HG03442 (cell line): Measurements from ENCODE around the gene SKIL.
"Not testable (repeated sequence)": the region's sequence is repeated elsewhere in the genome, so short reads cannot be mapped to it uniquely, and the experiment has no call there.

Experiments used
- ATAC-seq: cut with Tn5 transposase; IDR thresholded peaks from one replicate; pipeline ENCODE4 v1.9.1; 2021; ENCODE audit warnings: mild to moderate bottlenecking, moderate library complexity; ENCODE audit not compliant: unreplicated experiment

SKIL gene, protein sequence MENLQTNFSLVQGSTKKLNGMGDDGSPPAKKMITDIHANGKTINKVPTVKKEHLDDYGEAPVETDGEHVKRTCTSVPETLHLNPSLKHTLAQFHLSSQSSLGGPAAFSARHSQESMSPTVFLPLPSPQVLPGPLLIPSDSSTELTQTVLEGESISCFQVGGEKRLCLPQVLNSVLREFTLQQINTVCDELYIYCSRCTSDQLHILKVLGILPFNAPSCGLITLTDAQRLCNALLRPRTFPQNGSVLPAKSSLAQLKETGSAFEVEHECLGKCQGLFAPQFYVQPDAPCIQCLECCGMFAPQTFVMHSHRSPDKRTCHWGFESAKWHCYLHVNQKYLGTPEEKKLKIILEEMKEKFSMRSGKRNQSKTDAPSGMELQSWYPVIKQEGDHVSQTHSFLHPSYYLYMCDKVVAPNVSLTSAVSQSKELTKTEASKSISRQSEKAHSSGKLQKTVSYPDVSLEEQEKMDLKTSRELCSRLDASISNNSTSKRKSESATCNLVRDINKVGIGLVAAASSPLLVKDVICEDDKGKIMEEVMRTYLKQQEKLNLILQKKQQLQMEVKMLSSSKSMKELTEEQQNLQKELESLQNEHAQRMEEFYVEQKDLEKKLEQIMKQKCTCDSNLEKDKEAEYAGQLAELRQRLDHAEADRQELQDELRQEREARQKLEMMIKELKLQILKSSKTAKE

DNA sequence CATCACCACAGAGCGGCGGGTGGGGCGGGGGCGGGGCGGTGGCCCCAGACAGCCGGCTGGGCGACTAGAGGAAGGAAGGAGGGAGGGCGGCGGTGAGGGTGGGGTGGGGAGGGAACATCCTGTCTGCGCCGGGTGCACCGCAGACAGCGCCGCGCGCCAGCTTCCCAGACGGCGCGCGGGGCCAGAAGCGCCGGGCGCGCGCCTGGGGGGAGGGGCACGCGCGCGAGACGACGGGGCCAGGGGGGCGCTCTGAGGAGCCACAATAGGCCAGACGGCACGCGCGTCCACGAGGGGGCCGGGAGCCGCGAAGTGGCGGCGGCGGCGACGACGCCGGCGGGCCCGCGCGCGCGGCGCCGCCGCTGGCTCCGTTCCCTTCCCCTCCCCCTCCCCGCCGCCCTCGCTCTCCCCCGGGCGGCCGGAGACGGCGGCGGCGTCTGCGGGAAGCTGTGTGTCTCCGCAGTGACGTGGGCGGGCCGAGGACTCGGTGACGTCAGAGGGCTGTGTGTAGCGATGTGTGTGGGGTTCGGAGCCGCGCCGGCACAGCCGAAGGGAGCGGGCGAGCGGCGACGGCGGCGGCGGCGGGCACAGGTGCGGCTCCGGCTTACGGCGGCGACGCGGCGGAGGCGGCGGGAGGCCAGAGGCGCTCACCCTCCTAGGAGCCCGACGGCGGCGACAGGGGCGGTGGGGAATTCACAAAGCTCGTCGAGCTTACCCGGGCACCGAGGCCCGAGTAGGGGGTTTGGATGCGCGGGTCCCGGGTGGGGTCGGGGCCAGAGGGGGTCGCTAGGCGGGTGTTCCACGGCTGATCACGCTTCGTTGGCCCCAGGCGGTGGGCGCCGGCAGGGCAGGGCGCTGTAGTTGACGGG lies at the start of gene SKIL:
TSS of gene SKIL (plus strand) at position 540 of the 866 bp plus-strand sequence. CDS start 2,617 bp downstream, outside the sequence.
- ATAC-seq: peak; percentile 53

DNA sequence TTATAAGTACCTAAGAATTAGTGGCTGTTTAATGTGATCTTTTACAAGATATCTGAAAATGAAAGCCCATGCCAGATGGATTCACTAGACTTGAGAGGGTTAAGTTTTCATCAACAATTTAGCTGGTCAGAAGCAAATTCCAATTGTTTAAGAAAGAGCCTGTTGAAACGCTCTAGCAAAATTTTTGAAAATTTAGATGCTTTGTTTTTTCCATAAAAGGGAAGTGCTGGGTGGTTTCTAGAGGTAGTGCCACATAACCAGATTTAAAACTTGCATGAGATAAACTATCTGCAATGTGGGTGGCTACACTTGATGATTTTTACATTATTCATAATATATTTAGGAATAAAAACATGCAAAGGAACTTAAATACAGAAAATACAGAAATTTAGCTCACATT lies 48.5 kb upstream of the SKIL start:
- ATAC-seq: no peak

DNA sequence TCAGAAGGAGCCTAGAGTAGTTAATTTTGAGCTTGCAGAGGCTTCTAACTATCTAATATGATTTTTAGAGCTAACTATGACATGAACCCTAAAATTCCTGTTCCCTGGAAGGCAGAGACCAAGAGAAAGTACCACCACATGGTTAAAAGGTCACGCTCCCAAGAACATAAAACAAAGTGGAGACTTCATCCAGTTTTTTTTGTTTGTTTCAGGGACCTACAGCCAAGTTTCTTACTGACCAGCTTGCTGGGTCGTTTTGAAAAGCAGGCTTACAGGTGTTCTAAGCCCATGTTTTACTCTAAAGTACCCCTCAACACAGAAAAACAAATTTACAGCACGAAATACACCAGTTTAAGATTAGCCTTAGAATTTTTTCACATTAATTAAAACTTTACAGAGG lies 39.6 kb upstream of the SKIL start:
- ATAC-seq: no peak

DNA sequence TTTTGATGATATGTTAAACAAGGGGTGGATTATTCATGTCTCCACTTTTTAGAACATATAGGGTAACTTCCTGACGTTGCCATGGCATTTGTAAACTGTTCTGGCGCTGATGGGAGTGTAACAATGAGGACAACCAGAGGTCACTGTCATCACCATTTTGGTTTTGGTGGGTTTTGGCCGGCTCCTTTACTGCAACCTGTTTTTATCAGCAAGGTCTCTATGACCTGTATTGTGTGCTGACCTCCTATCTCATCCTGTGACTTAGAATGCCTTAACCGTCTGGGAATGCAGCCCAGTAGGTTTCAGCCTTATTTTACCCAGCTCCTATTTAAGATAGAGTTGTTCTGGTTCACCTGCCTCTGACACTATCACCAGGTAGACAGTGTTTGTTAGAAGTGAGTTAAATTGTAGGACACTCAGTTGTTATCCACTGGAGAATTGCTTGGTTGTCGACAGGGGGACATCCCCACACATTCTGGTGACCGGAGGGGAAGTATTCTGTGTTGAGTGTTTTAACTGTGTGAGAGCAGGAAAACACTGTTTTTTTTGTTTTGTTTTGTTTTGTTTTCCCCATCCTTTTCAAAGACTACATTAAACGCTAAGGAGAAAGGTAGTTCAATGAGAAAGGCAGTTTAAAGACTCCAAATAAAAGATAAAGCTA lies 36.9 kb upstream of the SKIL start:
- ATAC-seq: no peak

DNA sequence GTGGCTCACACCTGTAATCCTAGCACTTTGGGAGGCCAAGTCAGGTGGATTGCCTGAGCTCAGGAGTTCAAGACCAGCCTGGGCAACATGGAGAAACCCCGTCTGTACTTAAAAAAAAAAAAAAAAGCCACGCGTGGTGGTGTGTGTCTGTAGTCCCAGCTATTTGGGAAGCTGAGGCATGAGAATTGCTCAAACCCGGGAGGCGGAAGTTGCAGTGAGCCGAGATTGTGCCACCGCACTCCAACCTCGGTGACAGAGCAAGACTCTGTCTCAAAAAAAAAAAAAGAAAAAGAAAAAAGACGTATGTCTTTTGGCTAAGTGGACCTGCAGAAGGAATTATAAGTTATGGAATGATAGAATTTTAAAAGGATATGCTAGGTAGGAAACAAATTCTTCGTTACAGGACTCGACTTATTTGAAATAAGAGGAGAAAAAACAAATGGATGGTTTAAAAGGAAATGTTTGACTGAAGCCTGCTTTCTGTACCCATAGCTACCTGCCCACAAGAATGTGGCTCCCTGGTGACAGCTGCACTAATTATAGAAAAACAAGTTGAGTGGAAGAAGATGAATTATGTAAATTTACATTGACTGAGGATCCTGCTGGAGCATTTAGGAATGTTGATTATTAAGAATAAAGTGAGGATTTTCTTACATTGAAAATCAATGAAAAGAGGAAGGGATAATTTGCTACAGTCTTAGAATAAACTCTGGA lies 36.0 kb upstream of the SKIL start:
- no peak for ATAC-seq

DNA sequence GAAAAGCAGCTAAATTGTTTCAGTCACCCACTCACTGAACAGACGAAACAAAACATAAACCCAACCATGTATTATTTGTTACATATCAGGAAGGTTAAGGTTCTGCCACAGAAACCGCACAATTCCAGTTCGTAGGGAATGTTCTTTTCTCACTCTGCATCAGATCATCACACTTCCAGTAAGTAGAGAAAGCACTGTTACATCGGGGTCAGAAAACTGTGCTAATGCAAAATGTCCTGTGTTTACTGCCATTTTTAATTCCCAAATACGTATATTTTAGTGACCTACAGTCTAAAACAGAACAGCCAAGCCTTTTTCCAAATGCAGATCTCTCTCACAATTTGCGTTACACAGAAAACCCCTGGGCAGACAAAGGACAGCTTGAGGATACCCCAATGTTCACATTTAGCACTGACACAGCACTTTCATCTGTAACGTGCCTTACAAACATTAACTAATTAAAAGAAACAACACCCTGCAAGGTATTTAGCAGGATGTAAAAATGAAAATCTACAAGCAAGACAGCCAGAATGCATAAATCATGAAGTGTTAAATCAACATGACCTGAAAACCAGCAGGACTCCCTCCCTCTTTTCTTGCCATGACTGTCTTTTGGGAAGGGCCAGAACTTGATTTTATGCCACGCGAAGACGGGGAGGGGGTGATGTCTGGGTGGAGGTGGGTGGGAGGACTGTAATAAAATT lies 34.8 kb upstream of the SKIL start:
- no peak for ATAC-seq

DNA sequence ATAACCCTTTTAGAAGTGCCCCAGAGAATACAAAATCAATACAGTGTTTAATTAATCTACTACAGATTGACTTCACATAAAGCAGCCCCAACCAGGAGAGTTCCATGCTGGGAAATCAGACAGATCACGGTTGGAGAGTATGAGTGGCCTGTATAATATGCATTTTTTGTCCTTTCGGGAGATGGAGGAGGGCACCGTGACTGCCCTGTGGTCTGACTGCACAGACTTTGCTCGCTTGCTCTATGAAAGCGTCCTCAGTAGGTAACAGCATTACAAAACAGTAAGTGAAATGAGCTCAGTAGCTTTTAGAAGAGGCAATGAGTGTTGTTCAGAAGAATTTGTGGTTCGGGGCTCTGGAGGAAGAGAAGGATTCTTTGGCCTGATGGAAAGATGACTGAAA lies 34.2 kb upstream of the SKIL start:
- ATAC-seq: no peak

DNA sequence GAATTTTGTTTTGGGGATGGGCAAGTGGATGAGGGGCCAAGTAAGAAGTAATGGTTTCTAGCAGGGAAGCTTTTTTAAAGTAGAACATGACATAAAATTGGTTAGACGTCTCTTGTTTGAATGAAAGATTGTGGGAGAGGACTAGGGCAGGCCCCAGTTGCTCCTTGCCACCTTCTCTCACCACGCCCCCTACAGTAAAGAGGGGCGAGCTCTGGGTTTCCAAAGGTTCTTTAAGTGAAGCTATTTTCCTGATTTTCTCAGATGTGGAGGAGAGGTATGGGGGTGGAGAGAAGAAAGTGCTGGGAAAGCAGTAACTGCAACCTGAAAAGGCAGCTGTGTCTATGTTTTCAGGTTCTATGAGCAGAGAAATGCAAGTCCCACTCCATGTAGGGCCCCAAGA lies 32.6 kb upstream of the SKIL start:
- ATAC-seq: no peak

DNA sequence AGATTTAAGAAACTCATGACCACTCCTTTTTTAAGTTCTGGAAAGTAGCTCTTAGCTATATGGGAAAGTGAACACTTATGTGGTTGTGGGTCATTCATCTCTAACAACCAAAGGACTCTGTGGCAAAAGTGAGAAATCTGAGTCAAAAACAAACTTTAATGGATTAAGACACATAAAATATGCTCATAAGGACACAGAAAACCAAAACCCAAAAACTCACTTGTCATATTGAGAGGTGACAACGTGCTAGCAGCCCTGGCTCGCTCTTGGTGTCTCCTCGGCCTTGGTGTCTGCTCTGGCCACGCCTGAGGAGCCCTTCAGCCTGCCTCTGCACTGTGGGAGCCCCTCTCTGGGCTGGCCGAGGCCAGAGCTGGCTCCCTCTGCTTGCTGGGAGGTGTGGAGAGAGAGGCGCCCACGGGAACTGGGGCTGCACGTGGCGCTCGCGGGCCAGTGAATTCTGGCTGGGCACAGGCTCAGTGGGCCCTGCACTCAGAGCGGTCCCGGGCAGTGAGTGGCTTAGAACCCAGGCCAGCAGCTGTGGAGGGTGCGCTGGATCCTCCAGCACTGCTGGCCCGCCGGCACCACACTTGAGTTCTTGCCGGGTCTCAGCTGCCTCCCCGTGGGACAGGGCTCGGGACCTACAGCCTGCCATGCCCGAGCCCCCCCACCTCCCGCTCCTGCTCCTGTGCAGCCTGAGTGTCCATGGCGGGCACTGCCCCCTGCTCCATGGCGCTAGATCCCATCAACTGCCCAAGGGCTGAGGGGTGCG lies 30.3 kb upstream of the SKIL start:
- ATAC-seq: no peak

DNA sequence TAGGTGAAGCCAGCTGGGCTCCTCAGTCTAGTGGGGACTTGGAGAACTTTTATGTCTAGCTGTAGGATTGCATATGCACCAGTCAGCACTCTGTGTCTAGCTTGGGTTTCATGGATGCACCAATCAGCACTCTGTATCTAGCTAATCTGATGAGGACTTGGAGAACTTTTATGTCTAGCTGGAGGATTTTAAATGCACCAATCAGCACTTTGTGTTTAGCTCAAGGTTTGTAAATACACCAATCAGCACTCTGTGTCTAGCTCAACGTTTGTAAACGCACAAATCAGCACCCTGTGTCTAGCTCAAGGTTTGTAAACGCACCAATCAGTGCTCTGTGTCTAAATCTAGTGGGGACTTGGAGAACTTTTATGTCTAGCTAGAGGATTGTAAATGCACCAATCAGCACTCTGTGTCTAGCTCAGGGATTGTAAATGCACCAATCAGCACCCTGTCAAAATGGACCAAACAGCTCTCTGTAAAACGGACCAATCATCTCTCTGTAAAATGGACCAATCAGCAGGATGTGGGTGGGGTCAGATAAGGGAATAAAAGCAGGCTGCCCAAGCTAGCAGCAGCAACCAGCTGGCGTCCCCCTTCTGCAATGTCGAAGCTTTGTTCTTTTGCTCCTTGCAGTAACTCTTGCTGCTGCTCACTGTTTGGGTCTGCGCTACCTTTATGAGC lies 29.5 kb upstream of the SKIL start:
- not testable (repeated sequence) for ATAC-seq

DNA sequence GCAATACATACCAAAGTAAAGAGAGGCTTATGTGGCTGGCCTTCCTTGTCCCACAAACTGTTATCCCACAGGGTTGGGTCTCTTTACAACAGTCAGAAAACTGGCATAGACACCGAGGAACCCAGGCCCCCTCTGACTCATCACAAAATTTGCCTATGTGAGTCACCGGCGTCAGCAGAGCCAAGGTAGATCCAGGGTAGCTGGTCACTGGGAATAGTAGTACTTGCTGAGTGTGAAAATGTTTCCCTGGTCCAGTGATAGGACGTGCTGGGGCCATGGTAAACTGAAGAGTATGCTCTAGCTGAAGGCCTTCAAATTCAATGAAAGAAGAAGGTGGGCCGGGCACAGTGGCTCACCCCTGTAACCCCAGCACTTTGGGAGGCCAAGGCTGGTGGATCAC lies 27.1 kb upstream of the SKIL start:
- no peak for ATAC-seq

DNA sequence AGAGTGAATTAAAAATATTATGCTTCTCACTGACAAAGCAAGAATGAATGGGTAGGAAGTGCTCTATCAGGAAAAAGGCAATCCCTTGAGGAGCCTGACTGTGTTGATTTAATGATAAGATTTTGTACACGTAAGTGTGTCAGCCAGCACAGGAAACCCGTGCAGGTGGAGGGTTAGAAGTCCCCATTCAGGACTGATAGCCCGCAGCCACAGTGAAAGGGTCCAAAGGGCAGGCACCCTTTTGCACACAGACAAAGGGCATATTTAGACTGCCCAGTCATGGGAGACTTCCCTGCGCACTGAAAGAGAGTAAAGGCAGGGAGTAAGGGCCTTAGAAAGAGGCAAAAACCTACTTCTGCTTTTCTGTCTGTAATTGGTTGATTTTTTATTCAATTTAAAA lies 26.4 kb upstream of the SKIL start:
- ATAC-seq: no peak

DNA sequence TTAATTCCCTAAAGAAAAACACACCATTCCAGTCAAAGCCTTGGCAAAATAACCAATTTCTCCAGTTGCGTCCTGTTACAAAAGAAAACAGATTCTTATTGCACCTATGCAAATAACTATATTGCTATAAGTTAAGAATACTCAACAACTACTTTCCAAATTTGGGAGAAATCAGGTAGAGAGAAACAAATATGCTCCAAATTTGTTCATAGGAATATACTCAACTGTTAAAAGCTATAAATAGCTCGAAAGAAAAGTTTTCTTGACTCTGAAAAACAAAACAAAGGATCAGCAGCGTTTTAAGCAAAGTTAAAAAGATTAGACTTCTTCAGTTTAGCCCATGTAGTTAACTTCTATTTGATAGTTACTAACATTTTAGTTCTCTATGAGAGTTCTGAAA lies 20.1 kb upstream of the SKIL start:
- no peak for ATAC-seq

DNA sequence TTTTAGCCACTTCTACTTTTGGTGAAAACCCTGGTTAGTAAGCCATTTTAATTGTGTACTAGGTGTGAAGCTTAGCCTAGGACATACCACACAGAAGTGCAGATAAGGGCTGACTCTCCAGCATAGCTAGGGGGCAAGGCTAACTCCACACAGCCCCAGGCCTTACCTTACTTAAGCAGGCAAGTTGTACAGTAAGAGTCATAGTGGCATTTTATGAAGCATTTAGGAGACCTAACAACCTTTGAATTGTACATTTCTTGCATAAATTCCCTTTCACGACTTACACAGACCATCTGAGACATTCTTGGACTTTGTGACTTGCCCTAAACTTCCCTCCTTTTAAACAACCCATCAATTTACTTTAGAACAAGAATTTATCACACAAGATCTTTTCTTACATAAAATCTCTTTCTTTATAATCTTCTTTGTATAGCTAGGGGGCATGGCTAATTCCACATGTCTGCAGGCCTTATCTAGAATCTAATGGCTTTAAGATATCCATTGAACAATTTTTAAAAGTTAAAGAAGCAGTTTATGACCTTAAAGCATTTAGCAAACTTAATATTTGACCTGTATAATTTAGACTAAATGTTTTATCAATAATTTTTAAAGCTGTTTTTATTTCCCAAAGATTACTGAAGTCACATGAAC lies 18.7 kb upstream of the SKIL start:
- no peak for ATAC-seq

DNA sequence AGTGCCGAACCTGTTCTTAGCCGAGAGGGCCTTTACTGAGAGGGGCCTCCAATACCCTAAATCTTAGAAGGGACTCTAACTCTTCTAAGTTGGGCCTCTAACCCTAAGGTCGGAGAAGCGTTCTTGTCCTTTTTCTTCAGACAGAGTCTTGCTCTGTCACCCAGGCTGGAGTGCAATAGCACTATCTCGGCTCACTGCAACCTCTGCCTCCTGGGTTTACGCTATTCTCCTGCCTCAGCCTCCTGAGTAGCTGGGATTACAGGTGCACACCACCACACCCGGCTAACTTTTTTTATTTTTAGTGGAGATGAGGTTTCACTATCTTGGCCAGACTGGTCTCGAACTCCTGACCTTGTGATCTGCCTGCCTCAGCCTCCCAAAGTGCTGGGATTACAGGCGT lies 15.2 kb upstream of the SKIL start:
- ATAC-seq: not testable (repeated sequence)

DNA sequence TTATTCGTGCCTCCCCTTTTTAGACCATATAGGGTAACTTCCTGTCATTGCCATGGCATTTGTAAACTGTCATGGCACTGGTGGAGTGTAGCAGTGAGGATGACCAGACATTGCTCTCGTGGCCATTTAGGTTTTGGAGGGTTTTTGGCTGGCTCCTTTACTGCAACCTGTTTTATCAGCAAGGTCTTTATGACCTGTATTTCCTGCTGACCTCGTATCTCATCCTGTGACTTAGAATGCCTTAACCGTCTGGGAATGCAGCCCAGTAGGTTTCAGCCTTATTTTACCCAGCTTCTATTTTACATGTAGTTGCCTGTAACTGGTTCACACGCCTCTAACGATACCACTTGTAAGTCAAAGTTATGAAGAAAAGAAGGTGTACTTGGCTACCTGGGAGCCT lies 13.7 kb upstream of the SKIL start:
- not testable (repeated sequence) for ATAC-seq

DNA sequence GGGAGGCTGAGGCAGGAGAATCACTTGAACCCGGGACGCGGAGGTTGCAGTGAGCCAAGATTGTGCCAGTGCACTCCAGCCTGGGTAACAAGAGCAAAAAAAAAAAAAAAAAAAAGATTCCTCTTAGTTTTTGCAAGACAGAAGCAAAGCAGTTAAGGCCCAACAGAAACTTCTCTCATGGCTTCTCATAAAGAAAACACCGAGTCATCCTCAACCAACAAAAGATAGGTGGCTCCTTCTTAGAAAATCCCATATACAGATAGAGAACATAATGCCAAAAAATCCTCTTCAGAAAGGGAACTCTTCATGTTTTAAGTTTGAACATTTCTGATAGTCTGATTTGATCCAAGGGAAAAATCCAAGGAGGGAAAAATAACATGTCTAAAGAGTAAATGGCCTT lies 12.5 kb upstream of the SKIL start:
- ATAC-seq: no peak
